Trophoblast cell (in vitro differentiated cells and primary cell): ENCODE data around the gene ATP6AP2.
"Not testable (repeated sequence)": the region's sequence is repeated elsewhere in the genome, so short reads cannot be mapped to it uniquely, and the experiment has no call there.

ENCODE experiments used
- DNase-seq, 2 donors: peaks; one replicate each; pipeline ENCODE4 v3.0.0-alpha.2; 2016
- H2AFZ ChIP-seq: 2 replicates; pipeline ENCODE4 v1.6.1; 2013; ENCODE audit warnings: low read length, moderate library complexity, mild to moderate bottlenecking; ENCODE audit not compliant: insufficient read depth, poor library complexity
- H2AK5ac ChIP-seq: 2 replicates; pipeline ENCODE4 v1.6.1; 2013; ENCODE audit warnings: mild to moderate bottlenecking, low read length
- H2BK120ac ChIP-seq: 2 replicates; pipeline ENCODE4 v1.6.1; 2013; ENCODE audit warnings: low read length, mild to moderate bottlenecking, moderate library complexity; ENCODE audit not compliant: insufficient read depth, poor library complexity
- H2BK12ac ChIP-seq: 2 replicates; pipeline ENCODE4 v1.6.1; 2013; ENCODE audit warnings: mild to moderate bottlenecking, low read length, moderate library complexity
- H2BK5ac ChIP-seq: 2 replicates; pipeline ENCODE4 v1.6.1; 2013; ENCODE audit warnings: low read length, low read depth, moderate library complexity, mild to moderate bottlenecking; ENCODE audit not compliant: poor library complexity
- H3K14ac ChIP-seq: 2 replicates; pipeline ENCODE4 v1.6.1; 2013; ENCODE audit warnings: mild to moderate bottlenecking, low read length
- H3K18ac ChIP-seq: 2 replicates; pipeline ENCODE4 v1.6.1; 2013; ENCODE audit warnings: mild to moderate bottlenecking, low read length
- H3K23ac ChIP-seq: 2 replicates; pipeline ENCODE4 v1.6.1; 2013; ENCODE audit warnings: low read length
- H3K27ac ChIP-seq: 2 replicates; pipeline ENCODE4 v1.5.1; 2013; ENCODE audit warnings: low read depth, mild to moderate bottlenecking, inconsistent platforms, low read length, moderate library complexity
- H3K27me3 ChIP-seq: 2 replicates; pipeline ENCODE4 v1.6.1; 2013; ENCODE audit warnings: inconsistent platforms, mild to moderate bottlenecking, low read length, moderate library complexity; ENCODE audit not compliant: insufficient read depth
- H3K36me3 ChIP-seq, 2 experiments: 1 replicate in 1 of 2; 2 replicates in 1 of 2; pipeline ENCODE4 v1.6.1; 2013; ENCODE audit warnings: low read length in 2 of 2, mild to moderate bottlenecking in 2 of 2, moderate library complexity in 1 of 2; ENCODE audit not compliant: insufficient read depth in 2 of 2, control insufficient read depth in 1 of 2
- H3K4ac ChIP-seq: 2 replicates; pipeline ENCODE4 v1.6.1; 2013; ENCODE audit warnings: low read depth, mild to moderate bottlenecking, low read length, moderate library complexity
- H3K4me1 ChIP-seq, 2 experiments: 1 replicate in 1 of 2; 2 replicates in 1 of 2; pipeline ENCODE4 v1.6.1; 2013; ENCODE audit warnings: low read length in 2 of 2, mild to moderate bottlenecking in 2 of 2, moderate library complexity in 1 of 2; ENCODE audit not compliant: insufficient read depth in 2 of 2, control insufficient read depth in 1 of 2
- H3K4me2 ChIP-seq: 2 replicates; pipeline ENCODE4 v1.6.1; 2013; ENCODE audit warnings: inconsistent platforms, mild to moderate bottlenecking, low read length, moderate library complexity
- H3K4me3 ChIP-seq: 2 replicates; pipeline ENCODE4 v1.5.1; 2013; ENCODE audit warnings: mild to moderate bottlenecking, low read depth, low read length, inconsistent platforms
- H3K79me1 ChIP-seq: one replicate; pipeline ENCODE4 v1.6.1; 2013; ENCODE audit warnings: low read length
- H3K79me2 ChIP-seq: 2 replicates; pipeline ENCODE4 v1.6.1; 2013; ENCODE audit warnings: low read length, mild to moderate bottlenecking; ENCODE audit not compliant: control insufficient read depth, insufficient read depth, poor library complexity
- H3K9ac ChIP-seq: 2 replicates; pipeline ENCODE4 v1.6.1; 2013; ENCODE audit warnings: mild to moderate bottlenecking, low read length
- H3K9me3 ChIP-seq: 2 replicates; pipeline ENCODE4 v1.6.1; 2013; ENCODE audit warnings: low read depth, mild to moderate bottlenecking, control low read depth, inconsistent platforms, low read length; ENCODE audit not compliant: insufficient read depth
- H4K12ac ChIP-seq: 2 replicates; pipeline ENCODE4 v1.6.1; 2013; ENCODE audit warnings: low read depth, mild to moderate bottlenecking, low read length, moderate library complexity
- H4K8ac ChIP-seq: 2 replicates; pipeline ENCODE4 v1.6.1; 2013; ENCODE audit warnings: low read depth, mild to moderate bottlenecking, low read length, moderate library complexity
- H4K91ac ChIP-seq: one replicate; pipeline ENCODE4 v1.6.1; 2013; ENCODE audit warnings: low read depth, mild to moderate bottlenecking, low read length, moderate library complexity
- WGBS: extraction: QIAGEN DNeasy Blood & Tissue Kit; methylation state at CpG from one replicate; pipeline ENCODE4 v1.1.7; 2013; ENCODE audit warnings: missing lambda C conversion rate; ENCODE audit not compliant: insufficient read length, insufficient coverage; ENCODE audit errors: extremely low coverage; 5-methylcytosine and 5-hydroxymethylcytosine counted together

Gene ATP6AP2

GRCh38 chrX:40581336-40581920 lies 658 bp downstream of the ATP6AP2 start:
- no peaks in the 10 kb centered on the region for H3K36me3 ChIP-seq
- peaks cover 7% of the 10 kb centered on the region for H3K79me2 ChIP-seq
- H4K12ac ChIP-seq: no peak overlapping the region
- H3K23ac ChIP-seq: no peak overlapping the region
- peak overlapping the region; percentile 66 for H4K8ac ChIP-seq
- H3K4ac ChIP-seq: peak overlapping the region; percentile 33
- H2BK120ac ChIP-seq: no peak overlapping the region
- peak in 1 of 2 donors; percentile 9 for DNase-seq
- no CpG with 5 or more reads among the region's 15 CpGs for WGBS
- H3K27ac ChIP-seq: no peak overlapping the region
- H2AFZ ChIP-seq: peak overlapping the region; percentile 37
- no peaks in the 10 kb centered on the region for H3K27me3 ChIP-seq
- peaks cover 5% of the 10 kb centered on the region for H3K79me1 ChIP-seq
- H2BK12ac ChIP-seq: no peak overlapping the region
- H3K4me1 ChIP-seq: peaks cover 0 to 4% of the 10 kb centered on the region in 2 experiments
- no peak overlapping the region for H2BK5ac ChIP-seq
- H3K18ac ChIP-seq: peak overlapping the region; percentile 6
- H4K91ac ChIP-seq: no peak overlapping the region
- no peak overlapping the region for H2AK5ac ChIP-seq
- no peaks in the 10 kb centered on the region for H3K9me3 ChIP-seq
- H3K4me2 ChIP-seq: peak overlapping the region; percentile 90
- H3K14ac ChIP-seq: no peak overlapping the region
- peak overlapping the region; percentile 99 for H3K4me3 ChIP-seq
- peak overlapping the region; percentile 53 for H3K9ac ChIP-seq

DNA sequence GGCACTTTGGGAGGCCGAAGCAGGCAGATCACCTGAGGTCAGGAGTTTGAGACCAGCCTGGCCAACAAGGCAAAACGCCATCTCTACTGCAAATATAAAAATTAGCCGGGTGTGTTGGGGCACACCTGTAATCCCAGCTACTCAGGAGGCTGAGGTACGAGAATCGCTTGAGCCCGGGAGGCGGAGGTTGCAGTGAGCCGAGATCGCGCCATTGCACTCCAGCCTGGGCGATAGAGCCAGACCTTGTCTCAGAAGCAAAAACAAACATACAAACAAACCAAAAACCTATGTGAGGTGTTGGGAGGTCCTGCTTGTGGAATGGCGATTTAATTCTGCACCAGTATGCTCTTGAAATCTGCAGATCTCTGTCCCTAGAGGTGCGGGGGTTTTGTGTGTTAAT lies 1.4 kb downstream of the ATP6AP2 start:
- not testable (repeated sequence) for H3K4me1 ChIP-seq, H3K27ac ChIP-seq, DNase-seq, H2BK5ac ChIP-seq, H2AFZ ChIP-seq, H3K18ac ChIP-seq, H3K4me3 ChIP-seq, H2BK12ac ChIP-seq, H3K4me2 ChIP-seq, H4K91ac ChIP-seq, H4K8ac ChIP-seq, H3K9ac ChIP-seq, H4K12ac ChIP-seq, H3K79me2 ChIP-seq, H2AK5ac ChIP-seq, H3K27me3 ChIP-seq, H3K9me3 ChIP-seq, H3K79me1 ChIP-seq, H3K36me3 ChIP-seq, H2BK120ac ChIP-seq, H3K14ac ChIP-seq, H3K23ac ChIP-seq, H3K4ac ChIP-seq
- no CpG with 5 or more reads among the region's 13 CpGs for WGBS

DNA sequence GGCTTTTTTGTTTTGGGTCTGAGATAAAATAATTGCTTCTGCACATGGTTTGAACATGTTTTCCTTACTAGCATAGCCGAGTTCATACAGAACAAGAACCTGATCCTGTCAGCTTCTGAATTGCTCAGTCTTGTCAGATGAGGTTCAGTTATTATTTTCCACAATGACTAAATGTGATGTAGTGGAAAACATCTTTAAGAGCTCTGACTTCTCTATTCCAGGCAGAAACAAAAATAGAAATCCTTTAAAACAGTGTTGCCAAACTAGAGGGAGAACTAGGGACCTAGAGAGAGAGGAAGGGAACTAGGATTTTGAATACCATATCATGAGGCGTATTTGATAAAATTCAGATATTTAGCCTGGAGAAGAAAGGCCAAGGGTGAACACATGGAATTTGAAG lies 2.0 kb downstream of the ATP6AP2 start:
- Histone ChIP-seq H2BK5ac (no peak overlapping the region), H3K18ac (no peak overlapping the region), H3K9ac (no peak overlapping the region), H2AFZ (no peak overlapping the region), H3K4me3 (no peak overlapping the region), H4K8ac (no peak overlapping the region), H3K9me3 (no peaks in the 10 kb centered on the region), H3K4me2 (no peak overlapping the region), H2BK12ac (no peak overlapping the region), H4K91ac (no peak overlapping the region), H4K12ac (no peak overlapping the region), H2BK120ac (no peak overlapping the region), H3K14ac (no peak overlapping the region), H3K4me1 (peaks cover 0 to 4% of the 10 kb centered on the region in 2 experiments), H3K36me3 (no peaks in the 10 kb centered on the region), H3K27ac (no peak overlapping the region), H3K27me3 (no peaks in the 10 kb centered on the region), H2AK5ac (no peak overlapping the region), H3K79me2 (peaks cover 7% of the 10 kb centered on the region), H3K4ac (no peak overlapping the region), H3K79me1 (peaks cover 5% of the 10 kb centered on the region), H3K23ac (no peak overlapping the region)
- DNase-seq: no peak
- no CpG with 5 or more reads among the region's 2 CpGs for WGBS

- not testable (repeated sequence) for H2BK120ac ChIP-seq, H2AK5ac ChIP-seq, H3K14ac ChIP-seq, H2AFZ ChIP-seq, DNase-seq, H3K79me2 ChIP-seq, H3K18ac ChIP-seq, H2BK5ac ChIP-seq, H3K9me3 ChIP-seq, H3K27me3 ChIP-seq, H3K27ac ChIP-seq, H3K4me1 ChIP-seq, H3K4ac ChIP-seq, H2BK12ac ChIP-seq, H4K12ac ChIP-seq, H4K8ac ChIP-seq, H3K4me3 ChIP-seq, H3K36me3 ChIP-seq, H4K91ac ChIP-seq, H3K79me1 ChIP-seq, H3K23ac ChIP-seq, H3K4me2 ChIP-seq, H3K9ac ChIP-seq
- WGBS: no CpG with 5 or more reads among the region's 1 CpG
These were observed 6.9 kb downstream of the ATP6AP2 start for GRCh38 chrX:40587623-40588022.
